ENCODE measurements around the gene CPHXL2. TPM values are rescaled to one million over a fixed set of nuclear protein-coding genes. Genes with fewer than 3 reads are reported as not detected.

CPHXL2 gene
- total and polyA plus RNA-seq, 2 experiments from 2014 or later, result not detected

DNA sequence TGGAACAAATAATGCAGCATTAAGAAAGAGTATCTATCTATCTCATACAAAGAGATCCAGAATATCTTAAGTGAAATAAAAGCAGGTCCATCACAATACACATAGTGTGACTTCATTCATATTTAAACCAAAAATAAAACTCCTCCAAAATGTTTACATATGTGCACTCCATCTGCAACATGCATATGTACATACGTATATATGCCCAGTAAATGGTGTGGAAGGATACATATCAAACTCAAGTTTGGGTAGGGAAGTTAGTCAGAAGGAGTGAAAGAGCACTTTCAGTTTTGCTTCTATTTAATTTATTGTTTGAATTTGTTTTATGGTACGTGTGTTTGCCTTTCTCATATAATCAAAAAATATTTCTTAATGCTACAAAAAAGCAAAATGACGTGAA lies 41.8 kb downstream of the CPHXL2 start:
- Histone ChIP-seq H3F3A (replicated peaks; ENCODE audit: low read depth) (0 out of 2 replicates have a peak, but pooled peaks cover 5% of the 10 kb centered on the region), H3K4me2 (no peak overlapping the region), H3K27ac (ENCODE audit: low read depth) (no peak overlapping the region), H3K4me1 (ENCODE audit: insufficient read depth) (no peaks in the 10 kb centered on the region), H3K79me2 (replicated peaks; ENCODE audit: insufficient read depth) (0 out of 2 replicates have a peak, but pooled peaks cover 3% of the 10 kb centered on the region), H3K4me3 (no peak overlapping the region), H3K36me3 (ENCODE audit: insufficient read depth) (peaks cover 98% of the 10 kb centered on the region), H3K27me3 (ENCODE audit: insufficient read depth) (no peaks in the 10 kb centered on the region), H3K9me2 (ENCODE audit: insufficient read depth) (no peaks in the 10 kb centered on the region), H2AFZ (no peak overlapping the region), H4K20me1 (replicated peaks; ENCODE audit: insufficient read depth) (peaks cover 3% of the 10 kb centered on the region; the same call in 1 of the 2 replicates)
- Mint-ChIP-seq H3K9me3 (no peaks in the 10 kb centered on the region), H3K27me3 (ENCODE audit: insufficient read depth, low read depth, poor library complexity) (peaks cover 2% of the 10 kb centered on the region), H3K4me3 (no peak overlapping the region), H3K4me1 (no peaks in the 10 kb centered on the region), H3K27ac (no peak overlapping the region), H3K36me3 (ENCODE audit: low read depth) (peaks cover 97% of the 10 kb centered on the region)
- ATAC-seq, result no peak
- no peak for TF ChIP-seq POLR2AphosphoS5 (IDR thresholded peaks at IDR 0.05; ENCODE audit: low read depth)
- no peak for DNase-seq (ENCODE audit: low spot score)

DNA sequence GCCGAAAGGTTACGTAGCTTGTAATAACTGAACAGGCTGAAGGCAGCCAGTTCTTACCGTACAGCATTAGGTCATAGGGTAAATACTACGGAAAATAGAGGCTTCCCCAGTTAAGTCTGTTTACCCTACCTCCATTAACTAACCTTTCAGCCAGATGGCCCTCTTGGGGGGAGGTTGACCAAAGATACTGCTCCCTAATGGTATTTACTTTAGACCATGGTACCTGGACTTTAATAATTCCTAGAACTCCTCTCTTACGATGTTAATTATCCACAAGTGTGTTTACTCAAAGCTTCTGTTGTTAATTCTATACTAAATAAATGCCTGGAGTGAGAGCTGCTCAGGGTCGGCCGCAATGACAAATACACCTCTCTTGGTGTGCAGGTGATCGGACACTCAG lies 44.0 kb downstream of the CPHXL2 start:
- H3K4me3 ChIP-seq, result no peak overlapping the region
- Mint-ChIP-seq H3K4me1 (no peaks in the 10 kb centered on the region), H3K27ac (no peak overlapping the region), H3K4me3 (no peak overlapping the region), H3K27me3 (ENCODE audit: insufficient read depth, low read depth, poor library complexity) (peaks cover 2% of the 10 kb centered on the region), H3K9me3 (no peaks in the 10 kb centered on the region), H3K36me3 (ENCODE audit: low read depth) (peaks cover 99% of the 10 kb centered on the region)
- peaks cover 97% of the 10 kb centered on the region for H3K36me3 ChIP-seq (ENCODE audit: insufficient read depth)
- H3K79me2 ChIP-seq (replicated peaks; ENCODE audit: insufficient read depth), result no peaks in the 10 kb centered on the region
- ATAC-seq (no peak), DNase-seq (ENCODE audit: low spot score) (no peak)
- H2AFZ ChIP-seq, result no peak overlapping the region
- H4K20me1 ChIP-seq (replicated peaks; ENCODE audit: insufficient read depth), result 0 out of 2 replicates have a peak, but pooled peaks cover 3% of the 10 kb centered on the region
- no peaks in the 10 kb centered on the region for H3K27me3 ChIP-seq (ENCODE audit: insufficient read depth)
- no peaks in the 10 kb centered on the region for H3K4me1 ChIP-seq (ENCODE audit: insufficient read depth)
- H3K4me2 ChIP-seq, result no peak overlapping the region
- H3K27ac ChIP-seq (ENCODE audit: low read depth), result no peak overlapping the region
- no peaks in the 10 kb centered on the region for H3K9me2 ChIP-seq (ENCODE audit: insufficient read depth)
- 0 out of 2 replicates have a peak, but pooled peaks cover 10% of the 10 kb centered on the region for H3F3A ChIP-seq (replicated peaks; ENCODE audit: low read depth)
- TF ChIP-seq, protein P1, sequence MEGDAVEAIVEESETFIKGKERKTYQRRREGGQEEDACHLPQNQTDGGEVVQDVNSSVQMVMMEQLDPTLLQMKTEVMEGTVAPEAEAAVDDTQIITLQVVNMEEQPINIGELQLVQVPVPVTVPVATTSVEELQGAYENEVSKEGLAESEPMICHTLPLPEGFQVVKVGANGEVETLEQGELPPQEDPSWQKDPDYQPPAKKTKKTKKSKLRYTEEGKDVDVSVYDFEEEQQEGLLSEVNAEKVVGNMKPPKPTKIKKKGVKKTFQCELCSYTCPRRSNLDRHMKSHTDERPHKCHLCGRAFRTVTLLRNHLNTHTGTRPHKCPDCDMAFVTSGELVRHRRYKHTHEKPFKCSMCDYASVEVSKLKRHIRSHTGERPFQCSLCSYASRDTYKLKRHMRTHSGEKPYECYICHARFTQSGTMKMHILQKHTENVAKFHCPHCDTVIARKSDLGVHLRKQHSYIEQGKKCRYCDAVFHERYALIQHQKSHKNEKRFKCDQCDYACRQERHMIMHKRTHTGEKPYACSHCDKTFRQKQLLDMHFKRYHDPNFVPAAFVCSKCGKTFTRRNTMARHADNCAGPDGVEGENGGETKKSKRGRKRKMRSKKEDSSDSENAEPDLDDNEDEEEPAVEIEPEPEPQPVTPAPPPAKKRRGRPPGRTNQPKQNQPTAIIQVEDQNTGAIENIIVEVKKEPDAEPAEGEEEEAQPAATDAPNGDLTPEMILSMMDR (conservative IDR thresholded peaks at IDR 0.05; ENCODE audit: low read depth in 2 of 2), result no peak
- no peak for TF ChIP-seq CREB1 (CRISPR knock-in tag; IDR thresholded peaks at IDR 0.05; ENCODE audit: low read depth)
- TF ChIP-seq, protein P2, sequence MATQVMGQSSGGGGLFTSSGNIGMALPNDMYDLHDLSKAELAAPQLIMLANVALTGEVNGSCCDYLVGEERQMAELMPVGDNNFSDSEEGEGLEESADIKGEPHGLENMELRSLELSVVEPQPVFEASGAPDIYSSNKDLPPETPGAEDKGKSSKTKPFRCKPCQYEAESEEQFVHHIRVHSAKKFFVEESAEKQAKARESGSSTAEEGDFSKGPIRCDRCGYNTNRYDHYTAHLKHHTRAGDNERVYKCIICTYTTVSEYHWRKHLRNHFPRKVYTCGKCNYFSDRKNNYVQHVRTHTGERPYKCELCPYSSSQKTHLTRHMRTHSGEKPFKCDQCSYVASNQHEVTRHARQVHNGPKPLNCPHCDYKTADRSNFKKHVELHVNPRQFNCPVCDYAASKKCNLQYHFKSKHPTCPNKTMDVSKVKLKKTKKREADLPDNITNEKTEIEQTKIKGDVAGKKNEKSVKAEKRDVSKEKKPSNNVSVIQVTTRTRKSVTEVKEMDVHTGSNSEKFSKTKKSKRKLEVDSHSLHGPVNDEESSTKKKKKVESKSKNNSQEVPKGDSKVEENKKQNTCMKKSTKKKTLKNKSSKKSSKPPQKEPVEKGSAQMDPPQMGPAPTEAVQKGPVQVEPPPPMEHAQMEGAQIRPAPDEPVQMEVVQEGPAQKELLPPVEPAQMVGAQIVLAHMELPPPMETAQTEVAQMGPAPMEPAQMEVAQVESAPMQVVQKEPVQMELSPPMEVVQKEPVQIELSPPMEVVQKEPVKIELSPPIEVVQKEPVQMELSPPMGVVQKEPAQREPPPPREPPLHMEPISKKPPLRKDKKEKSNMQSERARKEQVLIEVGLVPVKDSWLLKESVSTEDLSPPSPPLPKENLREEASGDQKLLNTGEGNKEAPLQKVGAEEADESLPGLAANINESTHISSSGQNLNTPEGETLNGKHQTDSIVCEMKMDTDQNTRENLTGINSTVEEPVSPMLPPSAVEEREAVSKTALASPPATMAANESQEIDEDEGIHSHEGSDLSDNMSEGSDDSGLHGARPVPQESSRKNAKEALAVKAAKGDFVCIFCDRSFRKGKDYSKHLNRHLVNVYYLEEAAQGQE (IDR thresholded peaks at IDR 0.05; ENCODE audit: unreplicated experiment), result no peak
- TF ChIP-seq ZNF331 (CRISPR knock-in tag; IDR thresholded peaks at IDR 0.05; ENCODE audit: low read depth), result no peak
- TF ChIP-seq POLR2AphosphoS5 (IDR thresholded peaks at IDR 0.05; ENCODE audit: low read depth), result no peak
- no peak for TF ChIP-seq ZNF114 (CRISPR knock-in tag; IDR thresholded peaks at IDR 0.05)
- no peak for TF ChIP-seq EZH2phosphoT487 (IDR thresholded peaks at IDR 0.05; ENCODE audit: unreplicated experiment)
- no peak for TF ChIP-seq JUNB (IDR thresholded peaks at IDR 0.05; ENCODE audit: unreplicated experiment)
- TF ChIP-seq NANOG (IDR thresholded peaks at IDR 0.05; ENCODE audit: borderline replicate concordance), result no peak
- no peak for TF ChIP-seq EZH2 (IDR thresholded peaks at IDR 0.05; ENCODE audit: low read depth, unreplicated experiment)
- TF ChIP-seq STAT1 (IDR thresholded peaks at IDR 0.05; ENCODE audit: unreplicated experiment), result no peak
- TF ChIP-seq, protein P3, sequence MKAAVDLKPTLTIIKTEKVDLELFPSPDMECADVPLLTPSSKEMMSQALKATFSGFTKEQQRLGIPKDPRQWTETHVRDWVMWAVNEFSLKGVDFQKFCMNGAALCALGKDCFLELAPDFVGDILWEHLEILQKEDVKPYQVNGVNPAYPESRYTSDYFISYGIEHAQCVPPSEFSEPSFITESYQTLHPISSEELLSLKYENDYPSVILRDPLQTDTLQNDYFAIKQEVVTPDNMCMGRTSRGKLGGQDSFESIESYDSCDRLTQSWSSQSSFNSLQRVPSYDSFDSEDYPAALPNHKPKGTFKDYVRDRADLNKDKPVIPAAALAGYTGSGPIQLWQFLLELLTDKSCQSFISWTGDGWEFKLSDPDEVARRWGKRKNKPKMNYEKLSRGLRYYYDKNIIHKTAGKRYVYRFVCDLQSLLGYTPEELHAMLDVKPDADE (IDR thresholded peaks at IDR 0.05), result no peak

Measured in GM23338 (cell line).